HCT116 (cell line): ENCODE data around the gene SNCAIP. TPM values are rescaled to one million over a fixed set of nuclear protein-coding genes. Genes with fewer than 3 reads are reported as not detected.

ENCODE experiments used
- ATAC-seq: fragments of 200-7000 bp; cut with Tn5 transposase; 2 replicates; pipeline ENCODE4 v1.9.1; 2020; ENCODE audit warnings: mild to moderate bottlenecking, moderate library complexity
- BruUV-seq: library from RNA; stranded (reverse); fragments of 400-500 nt; replicated peaks from 2 replicates; lab custom pipeline; 2021; lab: Mats Ljungman, UMichigan
- CTCF ChIA-PET: fragments of 300-600 bp; sonication (Branson Sonifier 250); formaldehyde crosslinking; loops from one replicate; lab custom pipeline; 2021; ENCODE audit warnings: antibody characterized with exemption; lab: Charles Lee
- POLR2A ChIA-PET: fragments of 300-600, 350-600 bp; sonication (Branson Sonifier 250); formaldehyde crosslinking; loops from one replicate; lab custom pipeline; 2021; ENCODE audit warnings: antibody characterized with exemption; lab: Charles Lee
- RAD21 ChIA-PET, 2 experiments: fragments of 300-600 bp; sonication (Branson Sonifier 250); formaldehyde crosslinking; loops; one replicate each; lab custom pipeline; 2023; ENCODE audit warnings: low total read pairs in 2 of 2; ENCODE audit not compliant: uncharacterized antibody in 2 of 2, unreplicated experiment in 2 of 2, low non-redundant PET in 1 of 2; lab: Charles Lee
- DNase-seq: peaks from one replicate; pipeline ENCODE4 v3.0.0-alpha.2; 2010; ENCODE audit warnings: low read depth, low spot score
- H2AFZ ChIP-seq: fragments of 200-600 bp; shearing (Covaris generic), sonication (generic); 2 replicates; pipeline ENCODE4 v1.6.1; 2017; ENCODE audit warnings: low read depth, mixed run types, mixed read lengths, antibody characterized with exemption, low read length; ENCODE audit not compliant: poor library complexity, severe bottlenecking
- H3K27ac ChIP-seq: 2 replicates; pipeline ENCODE4 v1.5.1; 2012; ENCODE audit warnings: low read depth, low read length
- H3K27me3 ChIP-seq: fragments of 200-600 bp; sonication (generic); 2 replicates; pipeline ENCODE4 v1.6.1; 2016; ENCODE audit warnings: mixed run types, low read length, mixed read lengths; ENCODE audit not compliant: insufficient read depth
- H3K36me3 ChIP-seq, 2 experiments: fragments of 200-500 bp in 1 of 2; fragments of 200-600 bp in 1 of 2; sonication (Bioruptor generic) in 1 of 2; sonication (generic) in 1 of 2; 2 replicates each; pipeline versions ENCODE4 v1.5.1 to v1.6.1; 2014 to 2016; ENCODE audit warnings: low read length in 2 of 2, inconsistent platforms in 1 of 2, mixed read lengths in 1 of 2, mixed run types in 1 of 2; ENCODE audit not compliant: insufficient read depth in 2 of 2, control insufficient read depth in 1 of 2
- H3K4me1 ChIP-seq, 2 experiments: fragments of 200-600 bp in 1 of 2; sonication (generic) in 1 of 2; 2 replicates each; pipeline versions ENCODE4 v1.5.1 to v1.6.1; 2012 to 2017; ENCODE audit warnings: low read length in 2 of 2, inconsistent platforms in 1 of 2, mild to moderate bottlenecking in 1 of 2, mixed read lengths in 1 of 2, mixed run types in 1 of 2, moderate library complexity in 1 of 2; ENCODE audit not compliant: insufficient read depth in 2 of 2, control insufficient read depth in 1 of 2
- H3K4me2 ChIP-seq: fragments of 200-600 bp; sonication (generic); 2 replicates; pipeline ENCODE4 v1.6.1; 2017; ENCODE audit warnings: mixed run types, low read length, mixed read lengths
- H3K4me3 ChIP-seq, 2 experiments: fragments of 200-600 bp in 1 of 2; sonication (generic) in 1 of 2; replicated peaks in 1 of 2; 2 replicates each; pipeline ENCODE4 v1.5.1; 2011 to 2016; ENCODE audit warnings: low read length in 2 of 2, control low read depth in 1 of 2, low read depth in 1 of 2, mild to moderate bottlenecking in 1 of 2, mixed read lengths in 1 of 2, mixed run types in 1 of 2
- H3K79me2 ChIP-seq: fragments of 200-600 bp; sonication (generic); 2 replicates; pipeline ENCODE4 v1.6.1; 2017; ENCODE audit warnings: mild to moderate bottlenecking, mixed run types, low read length, moderate library complexity, mixed read lengths; ENCODE audit not compliant: insufficient read depth
- H3K9ac ChIP-seq: fragments of 200-600 bp; sonication (generic); 2 replicates; pipeline ENCODE4 v1.6.1; 2016; ENCODE audit warnings: low read length, mixed read lengths
- H3K9me2 ChIP-seq: fragments of 200-600 bp; sonication (generic), shearing (Covaris generic); 2 replicates; pipeline ENCODE4 v1.6.1; 2017; ENCODE audit warnings: mixed run types, mild to moderate bottlenecking, moderate library complexity; ENCODE audit not compliant: insufficient read depth
- H3K9me3 ChIP-seq, 2 experiments: fragments of 200-500 bp in 1 of 2; fragments of 200-600 bp in 1 of 2; sonication (Bioruptor generic) in 1 of 2; sonication (generic) in 1 of 2; 2 replicates each; pipeline ENCODE4 v1.6.1; 2014 to 2017; ENCODE audit warnings: low read length in 2 of 2, mixed read lengths in 2 of 2, inconsistent platforms in 1 of 2, low read depth in 1 of 2, mild to moderate bottlenecking in 1 of 2, mixed run types in 1 of 2, moderate library complexity in 1 of 2; ENCODE audit not compliant: control insufficient read depth in 1 of 2, insufficient read depth in 1 of 2
- H4K20me1 ChIP-seq: fragments of 200-600 bp; sonication (generic), shearing (Covaris generic); 2 replicates; pipeline ENCODE4 v1.6.1; 2017; ENCODE audit warnings: mixed run types, mild to moderate bottlenecking, moderate library complexity; ENCODE audit not compliant: insufficient read depth
- CEBPB ChIP-seq: IDR thresholded peaks from 2 replicates; pipeline ENCODE4 v1.6.1; 2012; ENCODE audit warnings: low read depth
- EGR1 ChIP-seq: IDR thresholded peaks from 2 replicates; pipeline ENCODE4 v1.6.1; 2012; ENCODE audit warnings: low read depth
- ELF1 ChIP-seq: IDR thresholded peaks from 2 replicates; pipeline ENCODE4 v1.6.1; 2012; ENCODE audit warnings: low read depth, borderline replicate concordance
- EZH2phosphoT487 ChIP-seq: fragments of 200-600 bp; IDR thresholded peaks from 2 replicates; pipeline ENCODE4 v1.6.1; 2018; ENCODE audit warnings: antibody characterized with exemption, borderline replicate concordance
- POLR2AphosphoS5 ChIP-seq: IDR thresholded peaks from 2 replicates; pipeline ENCODE4 v1.6.1; 2011; ENCODE audit warnings: mild to moderate bottlenecking, low read depth, low read length, moderate library complexity
- REST ChIP-seq: IDR thresholded peaks from 2 replicates; pipeline ENCODE4 v1.6.1; 2012; ENCODE audit warnings: low read depth
- SP1 ChIP-seq: IDR thresholded peaks from 2 replicates; pipeline ENCODE4 v1.6.1; 2012; ENCODE audit warnings: low read depth
- SRF ChIP-seq: IDR thresholded peaks from 2 replicates; pipeline ENCODE4 v1.6.1; 2012; ENCODE audit warnings: low read depth
- TCF7L2 ChIP-seq: IDR thresholded peaks from 2 replicates; pipeline ENCODE4 v1.7.0; 2011; ENCODE audit warnings: borderline replicate concordance, inconsistent platforms; ENCODE audit not compliant: insufficient read depth, insufficient read length; ENCODE audit errors: extremely low read depth
- YY1 ChIP-seq: IDR thresholded peaks from 2 replicates; pipeline ENCODE4 v1.6.1; 2011; ENCODE audit warnings: low read length, low read depth, moderate library complexity, mild to moderate bottlenecking; ENCODE audit not compliant: insufficient replicate concordance; ENCODE audit errors: extremely low read depth
- ZBTB33 ChIP-seq: IDR thresholded peaks from 2 replicates; pipeline ENCODE4 v1.6.1; 2011; ENCODE audit warnings: mild to moderate bottlenecking, low read length, moderate library complexity; ENCODE audit not compliant: insufficient replicate concordance; ENCODE audit errors: extremely low read depth
- ZFX ChIP-seq: fragments of 450-650 bp; IDR thresholded peaks from 2 replicates; pipeline ENCODE4 v1.6.1; 2017
- ZNF274 ChIP-seq: fragments of 200-500 bp; sonication (Bioruptor generic); IDR thresholded peaks from 2 replicates; pipeline ENCODE4 v1.6.1; 2014; ENCODE audit warnings: mild to moderate bottlenecking, low read depth, low read length, inconsistent platforms
- intact Hi-C: fragments of 100-400 bp; cut with micrococcal nuclease; formaldehyde crosslinking; loops from 2 replicates; pipeline ENCODE4 v1.10.0; 2022
- total RNA-seq: library from RNA; stranded (reverse); gene quantifications from one replicate; pipeline ENCODE4 v1.2.1, GENCODE V29; 2021; ENCODE audit not compliant: unreplicated experiment

The SNCAIP gene
- total RNA-seq, 1 experiment from 2014 or later, result not detected

- CTCF ChIA-PET, result no interaction called here
- no peak for DNase-seq
- BruUV-seq, result no TSS peak
Measured at GRCh38 chr5:122454541-122454940, 142.5 kb downstream of the SNCAIP start.

More at GRCh38 chr5:122454541-122454940, 142.5 kb downstream of the SNCAIP start:
- no peaks in the 10 kb centered on the region for H3K79me2 ChIP-seq
- H3K9me3 ChIP-seq, result no peaks in the 10 kb centered on the region
- no peaks in the 10 kb centered on the region for H3K27me3 ChIP-seq
- ATAC-seq, result no peak
- H4K20me1 ChIP-seq, result no peaks in the 10 kb centered on the region
- no peak overlapping the region for H3K4me2 ChIP-seq
- no peaks in the 10 kb centered on the region for H3K4me1 ChIP-seq
- POLR2A ChIA-PET, result no interaction called here
- H3K9ac ChIP-seq, result no peak overlapping the region
- intact Hi-C loops, result no loop called here
- no peak for TF ChIP-seq SP1
- no peak for TF ChIP-seq TCF7L2
- no peak for TF ChIP-seq ZFX
- no peak for TF ChIP-seq POLR2AphosphoS5
- TF ChIP-seq EZH2phosphoT487, result no peak
- TF ChIP-seq REST, result no peak
- TF ChIP-seq CEBPB, result no peak
- TF ChIP-seq ZBTB33, result no peak
- no peak for TF ChIP-seq EGR1
- no peak for TF ChIP-seq SRF
- no peak for TF ChIP-seq YY1
- TF ChIP-seq ZNF274, result no peak
- TF ChIP-seq ELF1, result no peak
- no peak overlapping the region for H3K4me3 ChIP-seq
- no peak overlapping the region for H2AFZ ChIP-seq
- no peak overlapping the region for H3K27ac ChIP-seq
- RAD21 ChIA-PET, result no interaction called here
- no peaks in the 10 kb centered on the region for H3K36me3 ChIP-seq
- H3K9me2 ChIP-seq, result no peaks in the 10 kb centered on the region
